GM12801 (cell line): ENCODE measurements around the gene CLECL1.

Experiments used
- TF ChIP-seq, protein P1 (sequence below): IDR thresholded peaks from one replicate; pipeline ENCODE4 v1.5.1; 2011; ENCODE audit warnings: control low read depth; ENCODE audit not compliant: insufficient read length; ENCODE audit errors: extremely low read depth

CLECL1 gene

GRCh38 chr12:9692909-9693308, 40.0 kb downstream of the CLECL1 start:
- TF ChIP-seq, protein P1, sequence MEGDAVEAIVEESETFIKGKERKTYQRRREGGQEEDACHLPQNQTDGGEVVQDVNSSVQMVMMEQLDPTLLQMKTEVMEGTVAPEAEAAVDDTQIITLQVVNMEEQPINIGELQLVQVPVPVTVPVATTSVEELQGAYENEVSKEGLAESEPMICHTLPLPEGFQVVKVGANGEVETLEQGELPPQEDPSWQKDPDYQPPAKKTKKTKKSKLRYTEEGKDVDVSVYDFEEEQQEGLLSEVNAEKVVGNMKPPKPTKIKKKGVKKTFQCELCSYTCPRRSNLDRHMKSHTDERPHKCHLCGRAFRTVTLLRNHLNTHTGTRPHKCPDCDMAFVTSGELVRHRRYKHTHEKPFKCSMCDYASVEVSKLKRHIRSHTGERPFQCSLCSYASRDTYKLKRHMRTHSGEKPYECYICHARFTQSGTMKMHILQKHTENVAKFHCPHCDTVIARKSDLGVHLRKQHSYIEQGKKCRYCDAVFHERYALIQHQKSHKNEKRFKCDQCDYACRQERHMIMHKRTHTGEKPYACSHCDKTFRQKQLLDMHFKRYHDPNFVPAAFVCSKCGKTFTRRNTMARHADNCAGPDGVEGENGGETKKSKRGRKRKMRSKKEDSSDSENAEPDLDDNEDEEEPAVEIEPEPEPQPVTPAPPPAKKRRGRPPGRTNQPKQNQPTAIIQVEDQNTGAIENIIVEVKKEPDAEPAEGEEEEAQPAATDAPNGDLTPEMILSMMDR, result no peak

GRCh38 chr12:9687228-9687627, 45.7 kb downstream of the CLECL1 start:
- TF ChIP-seq, protein P1, result no peak

DNA sequence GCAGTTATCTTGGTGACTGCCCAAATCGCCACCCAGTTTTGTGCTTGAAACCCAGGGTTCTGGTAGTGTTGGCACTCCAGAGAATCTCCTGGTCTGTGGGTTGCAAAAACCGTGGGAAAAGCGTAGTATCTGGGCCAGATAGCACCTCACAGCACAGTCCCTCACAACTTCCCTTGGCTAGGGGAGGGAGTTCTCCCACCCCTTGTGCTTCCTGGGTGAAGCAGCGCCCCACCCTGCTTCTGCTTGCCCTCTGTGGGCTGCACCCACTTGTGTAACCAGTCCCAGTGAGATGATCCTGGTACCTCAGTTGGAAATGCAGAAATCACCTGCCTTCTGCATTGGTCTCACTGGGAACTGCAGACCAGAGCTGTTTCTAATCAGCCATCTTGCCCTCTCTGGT, 47.0 kb downstream of the CLECL1 start:
- TF ChIP-seq, protein P1, result no peak

DNA sequence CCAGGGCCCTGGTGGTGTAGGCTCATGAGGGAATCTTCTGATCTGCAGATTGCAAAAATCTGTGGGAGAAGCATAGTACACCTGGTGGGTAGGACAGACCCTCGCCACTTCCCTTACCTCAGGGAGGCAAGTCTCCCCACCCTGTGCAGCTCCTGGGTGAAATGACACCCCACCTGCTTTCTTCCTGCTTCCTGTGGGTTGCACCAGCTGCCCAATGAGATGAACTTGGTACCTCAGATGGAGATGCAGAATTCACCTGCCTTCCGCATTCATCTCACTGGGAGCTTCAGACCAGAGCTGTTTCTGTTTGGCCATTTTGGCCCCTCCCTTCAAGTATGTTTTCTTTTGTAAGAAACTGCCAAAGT, 58.7 kb downstream of the CLECL1 start:
- TF ChIP-seq, protein P1, result no peak

- TF ChIP-seq, protein P1, result no peak
Measured at GRCh38 chr12:9673404-9674225, 59.3 kb downstream of the CLECL1 start.
